ENCODE results near the gene NUDT19.
"Not testable (repeated sequence)": the region's sequence is repeated elsewhere in the genome, so short reads cannot be mapped to it uniquely, and the experiment has no call there.

Gene NUDT19

GRCh38 chr19:32675720-32676185, 15.9 kb upstream of the NUDT19 start, which contains the start of gene RGS9BP:
Gene RGS9BP (plus strand): TSS chr19:32675848. CDS start chr19:32676264, 416 bp downstream.
- DNase-seq: peak; percentile 16

DNA sequence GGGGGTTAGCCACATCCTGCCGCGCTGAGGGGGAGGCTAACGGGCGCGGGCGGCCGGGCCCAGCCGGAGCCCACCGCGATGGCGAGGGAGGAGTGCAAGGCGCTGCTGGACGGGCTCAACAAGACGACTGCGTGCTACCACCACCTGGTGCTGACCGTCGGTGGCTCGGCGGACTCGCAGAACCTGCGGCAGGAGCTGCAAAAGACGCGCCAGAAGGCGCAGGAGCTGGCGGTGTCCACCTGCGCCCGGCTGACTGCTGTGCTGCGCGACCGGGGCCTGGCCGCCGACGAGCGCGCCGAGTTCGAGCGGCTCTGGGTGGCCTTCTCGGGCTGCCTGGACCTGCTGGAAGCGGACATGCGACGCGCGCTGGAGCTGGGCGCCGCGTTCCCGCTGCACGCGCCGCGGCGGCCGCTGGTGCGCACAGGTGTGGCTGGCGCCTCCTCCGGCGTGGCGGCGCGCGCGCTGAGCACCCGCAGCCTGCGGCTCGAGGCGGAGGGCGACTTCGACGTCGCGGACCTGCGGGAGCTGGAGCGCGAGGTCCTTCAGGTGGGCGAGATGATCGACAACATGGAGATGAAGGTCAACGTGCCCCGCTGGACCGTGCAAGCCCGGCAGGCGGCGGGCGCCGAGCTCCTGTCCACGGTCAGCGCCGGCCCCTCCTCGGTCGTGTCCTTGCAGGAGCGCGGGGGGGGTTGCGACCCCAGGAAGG, 15.3 kb upstream of the NUDT19 start:
- no peak for DNase-seq

- no peak for DNase-seq
Measured at GRCh38 chr19:32676895-32677359, 14.7 kb upstream of the NUDT19 start.

DNA sequence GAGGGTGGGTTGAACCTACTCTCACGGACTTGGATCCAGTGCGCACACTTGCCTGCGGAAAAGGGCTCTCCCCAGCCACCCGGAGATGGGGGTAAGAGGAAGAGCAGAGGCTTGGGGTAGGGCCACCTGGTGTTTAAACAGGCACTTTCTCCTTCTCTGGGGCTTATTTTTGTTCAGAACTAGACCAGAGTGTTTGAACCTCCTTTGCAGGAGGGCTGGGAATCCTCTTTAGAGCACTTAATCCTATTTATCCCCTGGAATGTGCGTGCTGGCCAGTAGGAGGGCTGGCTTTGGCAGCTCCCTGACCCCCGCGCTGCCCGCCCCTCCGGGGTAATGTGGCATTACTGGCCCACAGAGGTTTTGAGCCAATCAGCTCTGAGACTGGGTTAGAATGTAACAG, 14.0 kb upstream of the NUDT19 start:
- no peak for DNase-seq

GRCh38 chr19:32680986-32681385, 10.6 kb upstream of the NUDT19 start:
- DNase-seq: no peak

- no peak for DNase-seq
Measured at GRCh38 chr19:32682317-32682716, 9.3 kb upstream of the NUDT19 start.

DNA sequence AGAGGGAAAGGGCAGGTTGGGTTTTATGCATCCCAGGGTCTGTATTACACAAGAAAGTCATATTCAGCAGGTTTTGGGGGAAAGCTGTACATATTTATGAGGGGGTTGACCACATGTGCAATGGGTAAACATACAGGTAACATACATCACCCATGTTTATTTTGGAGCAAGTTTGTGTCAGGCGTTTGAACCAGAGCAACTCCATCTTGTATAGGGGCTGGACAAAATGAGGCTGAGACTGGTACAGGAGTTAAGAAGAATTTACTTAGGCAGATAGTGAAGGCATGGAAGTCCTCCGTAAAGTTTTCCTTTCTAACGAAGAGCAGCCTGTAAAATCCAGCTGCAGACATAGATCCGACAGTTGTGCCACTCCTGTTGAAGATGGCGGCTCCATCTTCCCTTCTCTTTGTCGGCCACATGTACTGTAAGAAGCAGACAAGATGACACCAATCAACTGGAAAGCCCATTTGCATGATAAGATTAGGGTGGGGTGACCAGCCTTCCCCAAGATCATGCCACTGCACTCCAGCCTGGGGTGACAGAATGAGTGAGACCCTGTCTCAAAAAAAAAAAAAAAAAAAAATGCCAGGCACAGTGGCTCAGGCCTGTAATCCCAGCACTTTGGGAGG, 4.7 kb upstream of the NUDT19 start:
- no peak for DNase-seq

DNA sequence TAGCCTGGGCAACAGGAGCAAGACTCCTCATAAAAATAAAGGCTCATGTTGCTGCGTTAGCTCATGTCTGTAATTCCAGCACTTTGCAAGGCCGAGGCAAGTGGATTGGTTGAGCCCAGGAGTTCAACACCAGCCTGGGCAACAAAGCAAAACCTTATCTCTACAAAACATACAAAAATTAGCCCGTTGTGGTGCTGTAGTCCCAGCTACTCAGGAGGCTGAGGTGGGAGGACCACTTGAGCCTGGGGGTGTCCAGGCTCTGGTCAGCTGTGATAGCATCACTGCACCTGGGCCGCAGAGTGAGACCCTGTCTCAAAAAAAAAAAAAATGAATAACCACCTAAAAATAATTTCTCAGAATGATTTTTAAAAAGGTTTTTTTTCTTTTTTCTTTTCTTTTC, 3.9 kb upstream of the NUDT19 start:
- DNase-seq: no peak

- no peak for DNase-seq
Measured at GRCh38 chr19:32688311-32688710, 3.3 kb upstream of the NUDT19 start.

DNA sequence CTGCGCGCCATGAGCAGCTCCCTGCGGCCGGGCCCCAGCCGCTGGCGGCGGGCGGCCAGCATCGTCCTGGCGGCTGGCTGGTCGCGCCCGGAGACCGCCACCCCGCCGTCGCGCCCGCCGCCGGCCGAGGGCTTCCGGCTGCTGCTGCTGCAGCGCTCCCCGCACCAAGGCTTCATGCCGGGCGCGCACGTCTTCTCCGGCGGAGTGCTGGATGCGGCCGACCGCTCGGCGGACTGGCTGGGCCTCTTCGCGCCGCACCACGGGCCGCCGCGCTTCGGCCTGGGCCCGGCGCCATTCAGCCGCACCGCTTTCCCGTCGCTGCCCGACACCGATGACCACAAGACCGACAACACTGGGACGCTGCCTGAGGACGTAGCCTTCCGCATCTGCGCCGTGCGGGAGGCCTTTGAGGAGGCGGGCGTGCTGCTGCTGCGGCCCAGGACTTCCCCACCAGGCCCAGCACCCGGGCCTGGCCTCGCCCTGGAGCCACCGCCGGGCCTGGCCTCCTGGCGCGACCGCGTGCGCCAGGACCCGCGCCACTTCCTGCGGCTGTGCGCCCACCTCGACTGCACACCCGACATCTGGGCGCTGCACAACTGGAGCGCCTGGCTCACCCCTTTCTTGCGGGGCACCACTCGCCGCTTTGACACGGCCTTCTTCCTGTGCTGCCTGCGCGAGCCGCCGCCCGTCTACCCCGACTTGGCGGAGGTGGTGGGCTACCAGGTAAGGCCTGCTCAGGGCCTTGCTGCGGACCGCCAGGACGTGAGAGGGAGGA, 518 bp downstream of the NUDT19 start:
- DNase-seq: peak; percentile 6

GRCh38 chr19:32692727-32693061, 1.1 kb downstream of the NUDT19 start:
- no peak for DNase-seq

- DNase-seq: not testable (repeated sequence)
Measured at GRCh38 chr19:32693151-32694108, 1.8 kb downstream of the NUDT19 start.

DNA sequence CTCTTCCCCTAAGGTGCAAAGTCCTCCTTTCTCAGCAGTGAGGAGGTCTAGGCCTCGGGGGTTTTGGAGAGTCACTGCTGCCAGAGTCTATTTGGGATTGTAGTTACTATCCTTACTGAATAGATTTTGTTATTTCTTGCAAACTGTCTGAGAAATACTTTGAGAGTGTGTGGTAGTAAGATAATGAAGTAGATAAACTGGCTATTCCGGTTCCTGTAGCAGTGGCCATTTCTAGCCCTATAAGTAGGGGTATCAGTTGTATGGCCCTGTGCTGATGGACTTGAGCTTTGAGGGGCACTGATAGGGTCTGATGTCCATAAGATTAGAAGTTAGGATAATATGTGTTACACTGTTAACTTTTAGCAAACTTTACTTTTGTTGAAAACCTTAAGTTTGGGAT, 2.7 kb downstream of the NUDT19 start:
- DNase-seq: not testable (repeated sequence)

DNA sequence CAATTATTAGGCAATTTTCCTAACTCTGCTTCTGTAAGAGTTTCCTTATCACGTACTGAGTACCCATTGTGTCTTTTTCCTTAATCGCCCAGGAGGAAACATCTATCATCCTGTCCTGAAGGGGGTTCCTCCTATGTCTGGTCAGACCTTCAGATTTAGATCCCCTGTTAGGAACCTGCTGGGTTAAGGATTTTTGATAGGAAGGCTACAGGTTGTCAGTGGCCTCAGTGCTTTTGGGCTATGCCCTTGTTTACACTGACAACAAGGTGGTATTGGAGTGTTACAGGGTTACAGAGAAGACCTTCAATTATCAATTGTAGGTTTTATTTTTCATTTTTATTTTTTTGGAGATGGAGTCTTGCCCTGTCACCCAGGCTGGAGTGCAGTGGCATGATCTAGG, 3.2 kb downstream of the NUDT19 start:
- DNase-seq: not testable (repeated sequence)

DNA sequence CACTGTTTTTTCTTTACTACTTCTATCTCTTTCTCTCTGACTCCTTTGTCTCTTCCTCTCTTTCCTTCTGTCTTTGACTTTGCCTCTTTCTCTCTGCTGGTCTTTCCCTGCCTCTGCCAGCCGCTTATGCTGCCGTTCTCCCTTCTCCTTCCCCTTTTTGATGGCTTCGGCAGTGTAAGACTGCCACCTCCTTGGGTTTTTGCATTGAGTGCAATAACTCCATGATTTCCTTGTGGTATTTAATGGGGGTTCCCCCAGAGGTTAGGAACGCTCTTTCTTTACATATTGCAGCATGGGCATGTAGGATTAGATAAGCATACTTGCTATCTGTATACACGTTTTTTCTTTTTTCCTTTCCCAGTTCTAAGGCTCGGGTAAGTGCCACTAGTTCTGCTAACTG, 3.9 kb downstream of the NUDT19 start:
- DNase-seq: not testable (repeated sequence)

DNA sequence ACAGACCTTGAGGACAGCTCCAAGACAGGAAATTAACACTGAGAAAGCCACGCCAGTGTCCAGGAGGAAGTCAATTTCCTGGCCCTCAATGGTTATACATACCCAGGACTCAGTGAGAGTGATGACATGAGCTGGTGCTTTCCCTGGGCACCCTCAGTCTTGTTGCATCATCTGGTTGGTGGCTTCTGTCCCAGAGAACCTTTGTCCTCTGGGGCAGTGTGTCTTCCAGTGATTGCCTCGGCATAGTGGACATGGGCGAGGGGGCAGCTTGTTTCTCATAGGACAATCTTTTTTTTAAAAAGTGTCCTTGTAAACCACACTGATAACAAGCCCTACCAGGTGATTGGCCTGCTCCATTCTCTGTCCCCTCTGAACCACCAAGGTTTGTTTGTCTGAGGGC, 5.2 kb downstream of the NUDT19 start:
- not testable (repeated sequence) for DNase-seq

DNA sequence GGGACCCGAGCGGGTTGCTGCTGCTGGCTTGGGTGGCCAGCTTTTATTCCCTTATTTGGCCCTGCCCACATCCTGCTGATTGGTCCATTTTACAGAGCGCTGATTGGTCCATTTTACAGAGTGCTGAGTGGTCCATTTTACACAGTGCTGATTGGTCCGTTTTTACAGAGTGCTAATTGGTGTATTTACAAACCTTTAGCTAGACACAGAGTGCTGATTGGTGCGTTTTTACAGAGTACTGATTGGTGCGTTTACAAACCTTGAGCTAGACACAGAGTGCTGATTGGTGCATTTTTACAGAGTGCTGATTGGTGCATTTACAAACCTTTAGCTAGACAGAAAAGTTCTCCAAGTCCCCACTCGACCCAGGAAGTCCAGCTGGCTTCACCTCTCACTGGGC, 8.5 kb downstream of the NUDT19 start:
- DNase-seq: not testable (repeated sequence)

GRCh38 chr19:32702010-32702409, 10.4 kb downstream of the NUDT19 start:
- DNase-seq: no peak

DNA sequence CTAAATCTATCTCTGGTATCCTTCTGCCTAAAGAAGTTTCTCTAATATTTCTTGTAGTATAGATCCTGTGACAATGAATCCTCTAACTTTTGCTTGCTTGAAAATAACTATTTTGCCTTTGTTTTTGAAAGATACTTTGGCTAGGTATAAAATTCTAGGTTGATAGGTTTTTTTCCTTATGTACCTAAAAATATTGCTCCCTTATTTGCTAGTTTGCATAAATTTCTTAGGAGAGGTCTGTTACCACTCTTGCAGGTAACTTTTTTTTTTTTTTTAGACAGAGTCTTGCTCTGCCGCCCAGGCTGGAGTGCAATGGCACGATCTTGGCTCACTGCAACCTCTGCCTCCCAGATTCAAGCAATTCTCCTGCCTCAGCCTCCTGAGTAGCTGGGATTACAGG, 12.4 kb downstream of the NUDT19 start:
- DNase-seq: not testable (repeated sequence)

- no peak for DNase-seq
Measured at GRCh38 chr19:32708457-32708856, 16.8 kb downstream of the NUDT19 start.

- no peak for DNase-seq
Measured at GRCh38 chr19:32709032-32709431, 17.4 kb downstream of the NUDT19 start.

GRCh38 chr19:32711747-32712146, 20.1 kb downstream of the NUDT19 start:
- DNase-seq: no peak

DNA sequence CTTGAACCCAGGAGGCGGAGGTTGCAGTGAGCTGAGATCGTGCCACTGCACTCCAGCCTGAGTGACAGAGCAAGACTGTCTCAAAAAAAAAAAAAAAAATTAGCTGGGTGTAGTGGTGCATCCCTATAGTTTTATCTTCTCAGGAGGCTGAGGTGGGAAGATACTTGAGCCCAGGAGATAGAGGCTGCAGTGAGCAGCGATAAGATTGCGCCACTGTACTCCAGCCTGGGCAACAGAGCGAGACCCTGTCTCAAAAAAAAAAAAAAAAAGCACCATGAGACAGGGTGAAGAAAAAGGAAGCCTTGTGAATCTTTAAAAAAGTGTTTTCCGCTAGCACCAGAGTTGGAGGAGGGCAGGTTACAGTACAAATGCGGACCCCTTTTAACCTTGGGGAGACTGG, 24.6 kb downstream of the NUDT19 start:
- not testable (repeated sequence) for DNase-seq

Measured in amniotic stem cell (primary cell).